Esophagus squamous epithelium (tissue), 4 donors: ENCODE measurements around the gene UNC79.

ENCODE experiments used
- POLR2A ChIP-seq, 4 donors: fragments of 450-650 bp; IDR thresholded peaks; one replicate each; pipeline ENCODE4 v1.6.1; 2017; ENCODE audit warnings: antibody characterized with exemption in 4 of 4, mild to moderate bottlenecking in 4 of 4, moderate library complexity in 3 of 4
- TF ChIP-seq, protein P1 (sequence below), 6 experiments: fragments of 450-650 bp in 4 of 6; fragments of 200-600 bp in 2 of 6; sonication (generic) in 2 of 6; IDR thresholded peaks; one replicate each; pipeline ENCODE4 v1.5.1; 2016 to 2019; ENCODE audit warnings: antibody characterized with exemption in 6 of 6, mild to moderate bottlenecking in 4 of 6, moderate library complexity in 4 of 6

GRCh38 chr14:93592786-93593185 lies 162.0 kb downstream of the UNC79 start:
- TF ChIP-seq POLR2A (IDR thresholded peaks at IDR 0.05): no peak
- TF ChIP-seq, protein P1, sequence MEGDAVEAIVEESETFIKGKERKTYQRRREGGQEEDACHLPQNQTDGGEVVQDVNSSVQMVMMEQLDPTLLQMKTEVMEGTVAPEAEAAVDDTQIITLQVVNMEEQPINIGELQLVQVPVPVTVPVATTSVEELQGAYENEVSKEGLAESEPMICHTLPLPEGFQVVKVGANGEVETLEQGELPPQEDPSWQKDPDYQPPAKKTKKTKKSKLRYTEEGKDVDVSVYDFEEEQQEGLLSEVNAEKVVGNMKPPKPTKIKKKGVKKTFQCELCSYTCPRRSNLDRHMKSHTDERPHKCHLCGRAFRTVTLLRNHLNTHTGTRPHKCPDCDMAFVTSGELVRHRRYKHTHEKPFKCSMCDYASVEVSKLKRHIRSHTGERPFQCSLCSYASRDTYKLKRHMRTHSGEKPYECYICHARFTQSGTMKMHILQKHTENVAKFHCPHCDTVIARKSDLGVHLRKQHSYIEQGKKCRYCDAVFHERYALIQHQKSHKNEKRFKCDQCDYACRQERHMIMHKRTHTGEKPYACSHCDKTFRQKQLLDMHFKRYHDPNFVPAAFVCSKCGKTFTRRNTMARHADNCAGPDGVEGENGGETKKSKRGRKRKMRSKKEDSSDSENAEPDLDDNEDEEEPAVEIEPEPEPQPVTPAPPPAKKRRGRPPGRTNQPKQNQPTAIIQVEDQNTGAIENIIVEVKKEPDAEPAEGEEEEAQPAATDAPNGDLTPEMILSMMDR (IDR thresholded peaks at IDR 0.05): no peak
